GM21825 (cell line): ENCODE measurements around the gene PRDX1.

Source experiments
- ATAC-seq: cut with Tn5 transposase; IDR thresholded peaks from one replicate; pipeline ENCODE4 v1.9.1; 2021; ENCODE audit warnings: mild to moderate bottlenecking, moderate library complexity; ENCODE audit not compliant: unreplicated experiment

Gene PRDX1

GRCh38 chr1:45521413-45522323 lies at the start of gene PRDX1:
TSS of gene PRDX1 (minus strand) at chr1:45521884. CDS start at chr1:45519043, 2,841 bp downstream.
- ATAC-seq: peak; percentile 80

- ATAC-seq: no peak
Observed at GRCh38 chr1:45570631-45571030, 48.9 kb upstream of the PRDX1 start.

- ATAC-seq: peak; percentile 71
Observed at GRCh38 chr1:45569962-45570581, 48.4 kb upstream of the PRDX1 start.

GRCh38 chr1:45569571-45569961 lies 47.9 kb upstream of the PRDX1 start:
- no peak for ATAC-seq

- no peak for ATAC-seq
Observed at GRCh38 chr1:45568421-45568820, 46.7 kb upstream of the PRDX1 start.

- no peak for ATAC-seq
Observed at GRCh38 chr1:45567911-45568310, 46.2 kb upstream of the PRDX1 start.

GRCh38 chr1:45566722-45567121 lies 45.0 kb upstream of the PRDX1 start:
- no peak for ATAC-seq

- ATAC-seq: no peak
Observed at GRCh38 chr1:45563843-45564242, 42.2 kb upstream of the PRDX1 start.

GRCh38 chr1:45557422-45557944 lies 35.8 kb upstream of the PRDX1 start:
- no peak for ATAC-seq

- ATAC-seq: no peak
Observed at GRCh38 chr1:45554198-45554597, 32.5 kb upstream of the PRDX1 start.

GRCh38 chr1:45552331-45552730 lies 30.6 kb upstream of the PRDX1 start:
- no peak for ATAC-seq

GRCh38 chr1:45551684-45552083 lies 30.0 kb upstream of the PRDX1 start:
- no peak for ATAC-seq

- peak; percentile 85 for ATAC-seq
Observed at GRCh38 chr1:45550401-45551351, 29.0 kb upstream of the PRDX1 start, which contains the start of gene AKR1A1. TSS of gene AKR1A1 (plus strand) at chr1:45550826. CDS start at chr1:45561795, 10,969 bp downstream.

- no peak for ATAC-seq
Observed at GRCh38 chr1:45545553-45546310, 24.0 kb upstream of the PRDX1 start.

- peak; percentile 48 for ATAC-seq
Observed at GRCh38 chr1:45545019-45545493, 23.4 kb upstream of the PRDX1 start.

- no peak for ATAC-seq
Observed at GRCh38 chr1:45544530-45544929, 22.8 kb upstream of the PRDX1 start.

GRCh38 chr1:45543581-45544417 lies 22.1 kb upstream of the PRDX1 start:
- ATAC-seq: peak; percentile 51

GRCh38 chr1:45542591-45542990 lies 20.9 kb upstream of the PRDX1 start:
- ATAC-seq: no peak

- no peak for ATAC-seq
Observed at GRCh38 chr1:45541193-45541592, 19.5 kb upstream of the PRDX1 start.
